ENCODE measurements around the gene PNP.
"Not testable (repeated sequence)": the region's sequence is repeated elsewhere in the genome, so short reads cannot be mapped to it uniquely, and the experiment has no call there.

PNP gene

DNA sequence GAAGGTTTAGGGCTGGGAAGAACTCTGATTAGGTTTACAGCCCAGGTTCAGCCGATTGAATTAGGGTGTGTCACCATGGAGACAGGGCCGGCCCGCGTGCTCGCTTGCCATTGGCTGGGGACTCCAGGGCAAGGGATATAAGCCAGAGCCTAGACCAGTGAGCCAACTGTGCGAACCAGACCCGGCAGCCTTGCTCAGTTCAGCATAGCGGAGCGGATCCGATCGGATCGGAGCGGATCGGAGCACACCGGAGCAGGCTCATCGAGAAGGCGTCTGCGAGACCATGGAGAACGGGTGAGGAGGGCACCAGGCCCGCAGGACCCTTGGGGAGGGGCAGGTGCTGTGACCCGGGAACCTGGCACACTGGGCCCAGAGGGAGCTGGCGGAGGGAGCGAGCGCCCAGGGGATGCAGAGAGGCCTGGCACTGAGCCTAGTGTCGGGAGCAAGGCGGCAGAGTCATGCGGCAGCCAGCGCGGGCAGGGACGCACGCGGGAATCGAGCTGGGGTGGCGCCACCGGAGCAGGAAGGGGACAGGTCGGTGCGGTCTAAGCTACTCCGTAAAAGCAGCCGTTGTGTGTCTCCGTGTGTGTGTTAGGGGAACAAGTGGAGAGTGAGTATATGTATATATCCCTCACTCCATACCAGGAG lies at the start of gene PNP:
Gene PNP (plus strand): TSS at position 165 of the 648 bp plus-strand sequence. CDS start 119 bp downstream, at position 284.
- peak; percentile 88 for DNase-seq

DNA sequence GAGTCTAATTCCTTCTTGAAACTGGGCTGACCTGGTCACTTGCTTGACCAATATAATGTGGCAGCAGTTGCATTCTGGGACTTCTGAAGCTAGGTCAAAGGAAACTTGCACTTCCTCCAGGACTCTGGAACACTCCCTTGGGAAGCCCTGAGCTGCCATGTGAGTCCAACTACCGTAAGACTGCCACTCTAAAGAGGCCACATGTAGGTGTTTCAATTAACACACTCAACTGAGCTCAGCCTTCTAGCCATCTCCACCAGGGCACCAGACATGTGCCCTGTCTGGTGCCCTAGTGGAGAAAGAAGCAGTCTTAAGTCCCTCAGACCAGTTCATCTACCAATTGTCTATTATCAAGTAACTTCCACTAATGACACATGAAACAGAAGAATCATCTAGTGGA lies 49.8 kb upstream of the PNP start:
- no peak for DNase-seq

DNA sequence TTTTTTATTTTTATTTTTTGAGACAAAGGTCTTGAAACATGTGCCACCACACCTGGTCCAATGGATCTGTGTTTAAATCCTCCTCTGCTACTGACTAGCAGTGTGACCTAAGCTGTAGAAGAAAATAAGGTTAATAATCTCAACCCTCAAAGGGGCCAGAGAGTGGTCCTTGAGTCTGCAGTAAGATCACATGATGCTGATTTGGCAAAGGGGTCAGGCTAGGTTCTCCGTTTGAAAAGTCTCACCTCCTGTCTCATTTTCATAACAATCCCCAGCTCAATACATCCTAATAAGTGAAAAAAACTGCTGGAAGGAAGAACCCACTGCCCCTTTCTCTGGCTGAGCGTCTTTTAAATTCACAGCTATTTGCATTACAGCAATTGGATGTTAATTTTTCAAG lies 47.9 kb upstream of the PNP start:
- DNase-seq: no peak

DNA sequence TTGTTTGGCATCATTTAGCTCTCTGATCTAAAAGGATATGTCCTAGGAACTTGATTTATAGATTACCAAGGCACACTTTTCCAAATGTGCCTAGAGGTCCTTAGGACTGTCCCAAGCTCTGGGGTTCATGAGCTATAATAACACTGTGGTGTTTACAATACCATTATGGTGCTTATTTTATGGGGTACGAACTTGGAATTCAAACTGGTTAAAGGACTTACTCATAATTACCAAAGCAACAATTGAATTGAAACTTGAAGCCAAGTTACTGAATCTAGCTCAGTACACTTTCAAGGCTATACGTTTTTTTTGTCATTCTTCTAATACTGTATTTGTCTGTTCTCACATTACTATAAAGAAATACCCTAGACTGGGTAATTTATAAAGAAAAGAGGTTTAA lies 46.3 kb upstream of the PNP start:
- DNase-seq: no peak

DNA sequence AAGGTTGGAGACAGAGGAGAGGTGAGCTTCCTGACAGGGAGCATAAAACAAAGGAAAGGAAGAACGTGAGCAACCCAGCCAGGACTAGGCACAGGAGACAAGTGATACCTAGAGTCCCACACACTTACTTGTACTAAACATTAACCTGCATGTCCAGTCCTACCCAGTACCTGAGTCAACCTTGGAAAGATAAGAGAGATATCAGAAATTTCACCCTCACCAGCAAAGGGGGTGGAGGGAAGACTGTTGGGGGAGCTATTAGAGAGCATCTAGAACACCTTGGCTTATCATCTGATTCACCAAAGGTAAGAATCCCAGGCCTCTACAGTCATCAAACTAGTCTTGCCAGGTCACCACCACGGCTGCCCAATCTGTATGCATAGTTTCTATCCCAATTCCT lies 44.4 kb upstream of the PNP start:
- no peak for DNase-seq

DNA sequence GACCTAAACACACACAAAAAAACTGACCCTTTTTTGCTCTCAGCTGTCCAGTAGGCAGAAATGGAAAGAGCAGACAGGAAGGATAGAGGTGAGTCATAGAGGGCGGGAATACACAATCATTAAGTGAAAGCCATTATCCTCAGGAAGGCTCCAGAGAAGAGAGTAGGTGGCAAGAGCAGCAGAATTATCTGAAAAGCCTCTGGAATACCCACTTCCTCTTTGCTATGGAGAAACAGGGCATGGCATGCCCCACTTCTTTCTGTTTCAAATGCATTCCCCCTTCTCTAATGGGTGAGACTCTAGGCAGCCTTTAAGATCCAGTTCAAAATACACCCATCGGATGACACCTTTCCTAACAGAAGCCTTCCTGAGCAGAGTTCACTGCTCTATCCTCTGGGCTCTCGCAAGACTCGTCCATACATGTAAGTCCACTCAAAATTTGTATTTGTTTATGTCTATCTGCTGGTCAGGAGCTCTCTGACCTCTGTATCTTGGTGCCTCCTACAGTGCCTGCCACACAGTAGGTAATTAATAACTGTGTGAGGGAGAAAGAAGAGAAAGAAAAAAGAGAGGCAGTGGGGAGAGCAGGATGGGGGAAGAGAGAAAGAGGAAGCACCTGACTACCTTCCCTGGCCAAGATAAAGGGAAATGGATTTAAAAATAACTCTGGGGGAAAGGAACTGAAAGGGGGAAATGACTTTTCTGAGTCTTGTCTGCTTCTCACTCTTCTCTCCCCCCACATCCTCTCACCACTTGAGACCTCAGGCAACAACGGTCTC lies 41.8 kb upstream of the PNP start:
- DNase-seq: no peak

DNA sequence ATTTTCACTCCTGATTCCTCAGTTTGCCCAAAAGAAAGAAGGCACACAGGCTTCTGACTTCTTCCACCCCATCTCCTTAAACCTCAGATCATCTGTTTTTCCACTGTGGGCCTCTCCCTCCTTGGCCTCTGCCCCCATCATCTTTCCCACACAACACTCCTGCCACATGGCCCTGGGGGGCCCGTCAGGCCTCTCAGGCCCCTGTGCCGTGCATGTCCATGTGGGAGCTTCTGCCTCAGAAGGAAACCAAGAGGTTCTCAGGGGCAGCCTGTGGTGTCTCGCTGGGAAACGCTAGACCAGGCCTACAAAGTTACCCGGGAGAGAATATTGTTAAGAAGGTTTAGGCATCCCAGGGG lies 41.2 kb upstream of the PNP start:
- DNase-seq: no peak

DNA sequence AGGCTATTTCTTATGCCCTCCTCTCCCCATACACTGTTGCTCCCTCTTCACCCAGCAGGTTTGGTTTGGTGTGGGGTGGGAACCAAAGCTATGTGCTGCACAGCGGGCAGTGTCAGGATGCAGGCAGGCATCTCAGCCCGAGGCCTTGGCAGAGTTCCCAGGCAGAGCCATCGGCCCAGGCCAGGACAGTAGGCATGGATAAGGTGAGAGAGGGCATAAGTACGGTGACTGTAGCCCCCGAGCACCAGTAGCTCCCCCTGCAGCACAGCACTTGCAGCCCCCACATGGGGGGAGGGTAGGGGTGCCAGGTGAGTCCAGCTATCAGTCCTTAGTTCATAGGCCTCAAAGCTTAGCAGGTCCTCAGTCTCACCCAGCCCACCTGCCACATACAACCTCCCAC lies 40.4 kb upstream of the PNP start:
- DNase-seq: no peak

DNA sequence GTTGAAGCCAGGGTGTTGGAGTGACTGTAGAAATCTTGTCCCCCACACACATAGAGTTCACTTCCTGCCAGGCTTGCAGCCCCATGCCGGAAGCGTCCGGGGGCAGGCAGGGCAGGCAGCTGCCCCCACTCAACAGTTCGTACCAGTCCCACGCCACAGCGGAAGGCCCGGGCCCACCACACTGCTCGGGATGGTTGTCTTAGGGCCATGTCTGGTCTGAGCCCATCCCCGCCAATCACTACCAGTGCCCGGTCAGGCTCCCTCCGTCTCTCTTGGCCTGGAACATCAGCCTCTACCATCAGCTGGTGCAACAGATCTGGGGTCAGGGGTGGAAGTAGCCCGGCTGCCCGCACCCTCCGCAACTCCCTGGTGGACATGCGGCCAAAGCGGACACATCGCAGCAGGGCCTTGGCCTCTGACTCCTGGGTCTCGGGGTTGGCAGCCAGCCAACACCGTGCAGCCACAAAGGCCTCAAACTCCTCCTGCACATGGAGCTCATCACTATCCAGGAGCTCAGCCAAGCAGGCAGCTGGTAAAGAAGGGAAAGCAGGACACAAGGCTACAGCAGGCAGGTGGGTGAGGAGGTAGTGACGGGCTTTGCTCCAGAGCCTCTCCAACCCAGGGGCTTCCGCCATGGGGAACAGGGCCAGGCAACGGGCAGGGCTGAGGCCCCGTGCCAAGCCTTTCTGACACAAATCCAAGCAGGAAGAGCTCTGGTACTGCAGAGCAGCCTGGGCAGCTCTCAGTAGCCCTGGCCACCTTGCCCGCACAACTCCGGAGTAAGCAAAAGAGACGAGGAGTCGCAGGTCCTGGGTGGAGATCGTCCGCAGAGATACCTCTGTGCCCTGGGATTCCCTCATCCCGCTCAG lies 39.2 kb upstream of the PNP start:
- DNase-seq: no peak

DNA sequence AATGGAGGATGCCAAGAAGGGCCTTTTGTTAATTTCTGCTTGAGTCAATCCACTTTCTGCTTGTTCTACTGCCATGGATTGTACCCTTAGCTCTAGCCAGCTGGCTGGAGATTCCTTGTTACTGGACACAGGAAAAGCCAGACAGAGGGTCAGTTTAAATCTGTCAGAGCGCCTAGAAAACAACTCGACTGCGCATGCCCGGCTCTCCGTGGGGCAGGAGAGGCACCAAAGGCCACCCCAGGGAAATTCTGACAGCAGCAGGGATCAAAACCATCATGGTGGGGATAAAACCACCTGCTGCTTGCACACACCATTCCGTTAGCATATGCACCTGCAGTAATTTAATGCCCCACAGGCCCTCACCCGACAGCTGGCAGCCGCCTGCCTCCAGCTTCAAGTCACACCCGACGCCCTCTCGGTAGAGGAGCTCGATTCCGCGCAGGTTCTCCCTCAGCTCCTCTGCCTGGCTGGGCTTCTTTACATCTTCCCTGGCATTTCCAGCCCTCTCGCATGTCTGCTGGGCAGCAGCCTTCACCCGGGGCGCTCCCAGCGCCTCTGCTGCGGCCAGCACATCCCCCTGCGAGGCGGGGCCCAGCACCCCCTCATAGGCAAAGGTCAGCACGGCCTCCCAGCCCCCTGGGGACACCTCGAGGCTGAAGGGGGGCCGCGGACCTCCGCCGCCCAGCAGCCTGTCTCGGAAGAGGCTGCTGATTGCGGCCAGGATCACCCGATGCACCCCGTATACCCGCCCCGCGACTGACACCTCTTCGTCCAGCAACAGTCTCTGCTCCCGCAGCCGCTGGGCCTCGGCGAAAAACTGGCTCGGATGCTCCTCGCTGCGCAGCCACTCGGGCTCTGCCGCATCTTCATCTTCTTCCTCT lies 34.3 kb upstream of the PNP start:
- DNase-seq: no peak

DNA sequence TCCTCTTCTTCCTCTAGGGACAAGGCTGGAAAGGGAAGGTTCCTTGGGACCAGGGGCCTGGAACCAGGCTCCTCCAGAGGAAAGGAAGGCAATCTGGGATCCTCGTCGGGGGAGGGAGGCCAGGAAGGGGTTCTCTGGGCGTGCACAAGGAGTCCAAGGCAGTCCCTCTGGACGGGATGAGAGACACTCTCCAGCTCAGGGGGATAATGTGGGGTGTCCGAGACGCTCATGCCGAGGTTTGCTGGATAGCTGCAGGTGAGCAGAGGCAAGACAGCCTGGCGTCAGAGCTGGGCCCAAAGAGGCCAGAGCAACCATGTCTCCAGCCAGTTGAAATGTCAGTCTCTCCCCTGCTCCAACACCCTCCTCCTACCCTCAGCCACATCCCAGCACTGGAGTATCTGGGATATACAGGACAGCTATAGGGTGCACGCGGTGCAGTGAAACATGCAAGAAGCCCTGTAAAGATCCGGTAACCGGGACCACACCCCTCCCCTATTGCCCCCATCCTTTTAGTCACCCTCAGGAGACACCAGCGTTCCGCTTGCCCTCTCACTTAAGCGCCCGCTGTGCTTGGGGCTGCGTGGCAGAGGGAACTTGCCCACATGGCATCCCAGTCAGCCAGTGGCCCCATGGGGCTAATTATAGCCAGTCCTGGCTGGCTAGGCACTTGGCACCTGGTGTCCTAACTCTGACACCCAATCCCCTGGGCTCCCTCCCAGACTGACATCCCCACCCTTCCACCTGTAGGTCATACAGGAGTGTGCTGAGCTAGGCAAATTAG lies 33.4 kb upstream of the PNP start, which contains the start of gene KLHL33:
Gene KLHL33 (minus strand): TSS at position 585 of the 781 bp plus-strand sequence. CDS start 355 bp downstream, at position 230.
- peak; percentile 10 for DNase-seq

DNA sequence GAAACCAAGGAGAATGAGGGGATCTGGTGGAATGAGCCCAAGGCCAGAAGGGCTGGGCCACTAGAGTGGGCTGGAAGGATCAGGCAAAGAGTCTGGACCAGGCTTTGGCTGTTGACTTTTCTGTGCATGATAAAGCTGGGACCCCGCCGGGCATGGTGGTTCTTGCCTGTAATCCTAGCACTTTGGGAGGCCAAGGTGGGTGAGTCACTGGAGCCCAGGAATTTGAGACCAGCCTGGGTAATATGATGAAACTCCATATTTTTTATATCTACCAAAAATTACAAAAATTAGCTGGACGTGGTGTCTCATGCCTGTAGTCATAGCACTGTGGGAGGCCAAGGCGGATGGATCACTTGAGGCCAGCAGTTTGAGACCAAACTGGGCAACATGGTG lies 32.8 kb upstream of the PNP start:
- no peak for DNase-seq

DNA sequence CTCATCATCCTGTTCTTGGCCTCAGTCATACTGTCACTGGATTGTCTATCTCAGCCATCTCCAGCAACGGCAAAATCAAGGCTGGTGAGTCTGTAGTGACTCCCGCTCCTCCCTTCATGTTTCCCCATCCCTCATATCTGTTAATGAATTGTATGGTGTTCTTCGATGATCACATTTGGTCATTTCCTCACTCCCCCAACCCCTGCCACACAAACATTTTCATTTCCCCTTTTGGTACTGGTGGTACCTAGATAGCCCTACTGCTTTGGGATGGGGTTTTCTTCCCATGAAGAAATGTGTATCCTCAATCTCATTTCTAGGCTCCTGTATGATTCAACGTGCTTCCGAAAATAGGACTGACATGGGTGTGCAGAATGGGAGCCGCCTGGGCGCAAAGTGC lies 30.5 kb upstream of the PNP start:
- DNase-seq: no peak

DNA sequence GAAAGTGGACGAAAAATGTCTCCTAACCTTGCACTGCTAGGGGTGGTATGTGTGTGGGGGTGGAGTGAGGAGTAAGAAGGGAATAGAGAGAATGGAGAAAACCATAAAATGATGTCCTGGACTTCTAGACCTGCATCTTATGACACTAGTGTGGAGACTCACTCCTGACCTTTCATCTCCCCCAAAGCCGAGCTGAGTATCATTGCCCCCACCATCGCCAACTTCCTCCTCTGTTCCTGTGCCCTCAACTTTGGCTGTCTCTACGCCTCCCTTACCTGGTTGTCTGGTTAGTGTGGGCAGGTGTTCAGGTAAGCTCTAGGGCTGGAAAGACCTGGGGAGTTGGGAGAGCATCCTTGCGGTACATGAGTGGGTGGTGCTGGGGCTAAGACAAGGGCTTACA lies 28.7 kb upstream of the PNP start:
- DNase-seq: no peak

DNA sequence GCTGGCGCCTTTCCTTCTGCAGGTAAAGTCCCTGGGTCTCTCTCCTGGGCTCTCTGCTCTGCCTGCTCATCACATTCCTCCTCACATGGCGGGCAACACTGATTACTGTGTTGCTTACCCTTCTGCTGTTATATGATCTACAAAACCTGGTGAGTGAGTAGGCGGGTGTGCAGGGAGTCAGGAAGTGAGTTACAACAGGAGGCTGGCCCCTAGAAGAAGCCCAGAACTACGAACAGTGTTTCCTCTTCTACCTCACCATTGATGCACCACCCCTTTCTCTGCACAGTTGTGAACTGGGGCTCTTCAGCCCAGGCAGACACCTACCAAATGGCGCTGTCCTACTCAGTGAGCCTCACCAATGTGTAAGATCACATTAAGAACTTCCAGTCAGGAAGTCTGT lies 28.3 kb upstream of the PNP start:
- DNase-seq: no peak

DNA sequence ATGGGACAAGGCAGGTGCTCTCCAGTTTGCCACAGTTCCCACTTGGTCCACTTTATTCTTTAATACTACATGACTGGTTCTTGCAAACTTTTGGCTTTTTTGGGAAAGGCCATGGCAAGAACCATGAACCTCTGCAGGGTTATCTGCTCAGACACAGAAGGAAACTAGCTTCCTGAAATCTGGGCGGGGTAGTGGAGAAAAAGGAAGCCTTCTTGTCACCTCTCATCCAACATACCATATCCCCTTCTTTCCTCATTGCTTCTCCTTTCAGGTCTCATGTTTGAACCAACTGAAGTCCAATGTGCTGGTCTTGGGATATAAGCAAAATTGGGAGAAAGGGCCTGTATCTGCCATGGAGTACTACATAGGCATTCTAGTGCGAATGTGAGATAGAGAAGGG lies 27.7 kb upstream of the PNP start:
- DNase-seq: no peak

DNA sequence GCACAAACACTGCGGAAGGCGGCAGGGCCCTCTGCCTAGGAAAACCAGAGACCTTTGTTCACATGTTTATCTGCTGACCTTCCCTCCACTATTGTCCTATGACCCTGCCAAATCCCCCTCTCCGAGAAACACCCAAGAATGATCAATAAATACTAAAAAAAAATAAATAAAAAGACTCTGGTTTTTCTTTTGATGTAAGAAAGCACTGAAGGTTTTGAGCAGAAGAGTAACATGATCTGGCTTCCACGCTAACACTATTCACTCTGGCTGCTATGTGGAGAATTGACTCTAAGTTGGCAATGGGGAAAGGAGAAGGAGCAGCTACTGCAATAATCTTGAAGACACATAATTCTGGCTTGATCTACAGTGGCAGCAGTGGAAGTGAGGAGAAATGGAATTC lies 25.6 kb upstream of the PNP start:
- not testable (repeated sequence) for DNase-seq

DNA sequence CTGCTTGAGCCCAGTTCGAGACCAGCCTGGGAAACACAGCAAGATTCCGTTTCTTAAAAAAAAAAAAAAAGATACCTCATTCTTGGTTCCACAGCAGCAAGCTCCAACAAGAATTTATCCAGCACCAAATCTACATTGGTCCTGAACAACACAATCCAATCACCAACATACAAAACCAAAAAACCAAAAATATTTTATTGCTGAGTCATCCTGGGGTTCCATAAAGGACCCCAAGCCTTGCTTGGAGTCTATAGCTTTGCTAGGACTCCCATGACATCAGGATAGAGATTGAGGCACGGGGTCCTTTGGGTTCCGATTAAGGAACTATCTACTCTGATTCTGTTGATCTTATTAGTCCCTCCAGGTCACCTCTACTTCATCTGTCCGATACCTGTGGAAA lies 22.3 kb upstream of the PNP start:
- no peak for DNase-seq

DNA sequence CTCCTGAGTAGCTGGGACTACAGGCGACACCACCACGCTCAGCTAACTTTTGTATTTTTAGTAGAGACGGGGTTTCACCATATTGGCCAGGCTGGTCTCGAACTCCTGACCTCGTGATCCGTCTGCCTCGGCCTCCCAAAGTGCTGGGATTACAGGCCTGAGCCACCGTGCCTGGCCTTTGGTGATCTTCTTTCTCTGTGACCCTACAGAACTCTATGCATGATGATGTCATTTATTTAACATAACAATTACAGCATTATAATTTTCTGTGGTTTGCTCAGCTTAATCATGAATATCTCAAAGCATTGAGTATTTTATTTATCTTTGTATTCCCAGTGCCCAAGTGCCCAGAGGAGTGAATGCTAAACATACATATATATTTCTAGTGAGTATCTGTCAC lies 16.4 kb upstream of the PNP start:
- DNase-seq: not testable (repeated sequence)

DNA sequence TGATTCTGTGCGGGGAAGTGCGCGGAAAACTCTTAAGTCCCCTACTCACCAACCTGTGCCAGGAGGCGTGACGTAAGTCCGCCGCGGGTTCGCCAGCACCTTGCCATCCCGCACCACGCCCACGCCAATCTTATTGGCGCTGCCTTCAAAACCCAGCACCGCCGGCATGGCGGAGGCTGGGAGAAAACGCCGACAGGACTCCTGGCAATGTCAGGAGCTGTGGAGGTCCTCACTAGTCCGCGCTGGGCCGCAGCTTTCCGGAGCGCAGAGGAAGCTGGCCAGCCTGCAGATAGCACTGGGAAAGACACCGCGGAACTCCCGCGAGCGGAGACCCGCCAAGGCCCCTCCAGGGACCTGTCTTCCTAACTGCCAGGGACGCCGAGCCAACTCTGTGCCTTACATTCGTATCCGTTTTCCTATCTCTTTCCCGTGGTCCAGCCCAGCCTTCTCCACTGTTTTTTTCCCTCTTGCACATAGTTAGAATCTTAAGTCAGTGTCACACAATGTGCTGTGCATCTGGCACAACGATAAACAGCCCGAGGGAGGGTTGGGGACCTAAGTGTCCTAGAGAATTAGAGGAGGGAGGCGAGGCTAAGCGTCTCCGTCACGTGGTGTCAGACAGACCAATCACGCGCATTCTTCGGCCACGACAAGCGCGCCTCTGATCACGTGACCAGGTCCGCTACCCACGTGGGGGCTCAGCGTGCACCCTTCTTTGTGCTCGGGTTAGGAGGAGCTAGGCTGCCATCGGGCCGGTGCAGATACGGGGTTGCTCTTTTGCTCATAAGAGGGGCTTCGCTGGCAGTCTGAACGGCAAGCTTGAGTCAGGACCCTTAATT lies 14.5 kb upstream of the PNP start, which contains the start of the genes APEX1 and OSGEP:
Gene APEX1 (plus strand): TSS at position 711 of the 839 bp plus-strand sequence. CDS start 420 bp downstream, outside the sequence.
Gene OSGEP (minus strand): TSS at position 297 of the 839 bp plus-strand sequence. CDS start 129 bp downstream, at position 168.
- DNase-seq: peak; percentile 96

All from NCI-H526 treated with DMSO at 0.1 percent for 48 hours (cell line).